Endothelial cell of umbilical vein (primary cell): ENCODE measurements around the gene ZMAT5. TPM values are rescaled to one million over a fixed set of nuclear protein-coding genes. Genes with fewer than 3 reads are reported as not detected.

Experiments used
- BruUV-seq: library from RNA; stranded (reverse); fragments of 400-500 nt; replicated peaks from 2 replicates; lab custom pipeline; 2021; lab: Mats Ljungman, UMichigan
- CTCF ChIA-PET: fragments of 300-600, 350-600 bp; sonication (Branson Sonifier 250); formaldehyde crosslinking; loops from one replicate; lab custom pipeline; 2021; ENCODE audit warnings: antibody characterized with exemption, inconsistent platforms; lab: Charles Lee
- POLR2A ChIA-PET: fragments of 300-600, 350-600 bp; sonication (Branson Sonifier 250); formaldehyde crosslinking; loops from one replicate; lab custom pipeline; 2021; ENCODE audit warnings: antibody characterized with exemption, inconsistent platforms; lab: Charles Lee
- DNase-seq: peaks from one replicate; pipeline ENCODE4 v3.0.0-alpha.2; 2011; ENCODE audit warnings: low read depth, low spot score
- FAIRE-seq: peaks from 2 replicates; lab custom pipeline; 2011; peaks lifted over from hg19 to GRCh38; lab: Jason Lieb, UNC
- H2AFZ ChIP-seq: 2 replicates; pipeline ENCODE4 v1.6.0; 2012; ENCODE audit warnings: low read depth, low read length, control low read depth, inconsistent platforms
- H3K27ac ChIP-seq: 2 replicates; pipeline ENCODE4 v1.5.1; 2011; ENCODE audit warnings: low read depth, mild to moderate bottlenecking, control low read depth, low read length, moderate library complexity; ENCODE audit not compliant: insufficient read depth
- H3K27me3 ChIP-seq, 2 experiments: 2 replicates each; pipeline versions ENCODE4 v1.6.0 to v1.6.1; 2011; ENCODE audit warnings: low read length in 2 of 2, mixed read lengths in 1 of 2; ENCODE audit not compliant: control insufficient read depth in 2 of 2, insufficient read depth in 2 of 2
- H3K36me3 ChIP-seq, 2 experiments: 2 replicates in 1 of 2; 3 replicates in 1 of 2; pipeline ENCODE4 v1.5.1; 2011; ENCODE audit warnings: low read length in 2 of 2, mild to moderate bottlenecking in 1 of 2, moderate library complexity in 1 of 2; ENCODE audit not compliant: control insufficient read depth in 2 of 2, insufficient read depth in 2 of 2; ENCODE audit errors: extremely low read depth in 1 of 2
- H3K4me1 ChIP-seq: 3 replicates; pipeline ENCODE4 v1.5.1; 2011; ENCODE audit warnings: mild to moderate bottlenecking, low read length; ENCODE audit not compliant: control insufficient read depth, insufficient read depth; ENCODE audit errors: extremely low read depth
- H3K4me2 ChIP-seq: 2 replicates; pipeline ENCODE4 v1.6.1; 2011; ENCODE audit warnings: low read length, control low read depth, mixed read lengths; ENCODE audit not compliant: insufficient read depth
- H3K4me3 ChIP-seq, 3 experiments: fragments of 200-600 bp in 1 of 3; sonication (generic), shearing (Covaris generic) in 1 of 3; replicated peaks in 1 of 3; 2 replicates each; pipeline ENCODE4 v1.5.1; 2011 to 2016; ENCODE audit warnings: control low read depth in 3 of 3, low read length in 3 of 3, mild to moderate bottlenecking in 2 of 3, inconsistent platforms in 1 of 3, low read depth in 1 of 3, moderate library complexity in 1 of 3; ENCODE audit not compliant: insufficient read depth in 1 of 3
- H3K79me2 ChIP-seq: 2 replicates; pipeline ENCODE4 v1.6.0; 2012; ENCODE audit warnings: low read length, inconsistent platforms; ENCODE audit not compliant: control insufficient read depth, insufficient read depth
- H3K9ac ChIP-seq: replicated peaks from 2 replicates; pipeline ENCODE3; 2011; ENCODE audit warnings: low read length, control low read depth; ENCODE audit not compliant: insufficient read depth; ENCODE audit errors: extremely low read depth
- H3K9me1 ChIP-seq: replicated peaks from 3 replicates; pipeline ENCODE4 v1.6.0; 2011; ENCODE audit warnings: mild to moderate bottlenecking, low read length; ENCODE audit not compliant: control insufficient read depth, insufficient read depth; ENCODE audit errors: extremely low read depth
- H3K9me3 ChIP-seq: replicated peaks from 2 replicates; pipeline ENCODE4 v1.5.1; 2012; ENCODE audit warnings: low read length, inconsistent platforms; ENCODE audit not compliant: control insufficient read depth, insufficient read depth
- H4K20me1 ChIP-seq: replicated peaks from 2 replicates; pipeline ENCODE3; 2011; ENCODE audit warnings: mild to moderate bottlenecking, low read length; ENCODE audit not compliant: control insufficient read depth, insufficient read depth; ENCODE audit errors: extremely low read depth
- CTCF ChIP-seq, 2 donors: IDR thresholded peaks; 1 replicate in 1 of 2; 2 replicates in 1 of 2; pipeline ENCODE4 v1.5.1; 2011; ENCODE audit warnings: low read length in 2 of 2, mild to moderate bottlenecking in 2 of 2, moderate library complexity in 2 of 2, control low read depth in 1 of 2, inconsistent platforms in 1 of 2, low read depth in 1 of 2; ENCODE audit not compliant: insufficient read depth in 1 of 2; ENCODE audit errors: extremely low read depth in 1 of 2
- EZH2 ChIP-seq: IDR thresholded peaks from 2 replicates; pipeline ENCODE4 v1.6.1; 2012; ENCODE audit warnings: borderline replicate concordance, low read depth, mild to moderate bottlenecking, moderate library complexity, low read length, inconsistent platforms; ENCODE audit not compliant: severe bottlenecking
- FOS ChIP-seq: IDR thresholded peaks from 2 replicates; pipeline ENCODE4 v1.6.1; 2011; ENCODE audit warnings: mild to moderate bottlenecking, low read length, moderate library complexity, borderline replicate concordance; ENCODE audit not compliant: insufficient read depth
- GATA2 ChIP-seq: IDR thresholded peaks from 2 replicates; pipeline ENCODE4 v1.7.0; 2011; ENCODE audit warnings: low read depth, mild to moderate bottlenecking, moderate library complexity, mixed read lengths, low read length; ENCODE audit not compliant: insufficient read length, insufficient read depth
- JUN ChIP-seq: IDR thresholded peaks from 2 replicates; pipeline ENCODE4 v1.6.1; 2011; ENCODE audit warnings: borderline replicate concordance, low read depth; ENCODE audit not compliant: insufficient read length, insufficient read depth
- MAX ChIP-seq: IDR thresholded peaks from 2 replicates; pipeline ENCODE4 v1.6.1; 2011; ENCODE audit not compliant: insufficient read depth, insufficient read length
- MYC ChIP-seq: IDR thresholded peaks from one replicate; pipeline ENCODE4 v1.6.1; 2011; ENCODE audit warnings: mild to moderate bottlenecking, low read depth, low read length
- POLR2A ChIP-seq: IDR thresholded peaks from 2 replicates; pipeline ENCODE4 v1.6.1; 2012; ENCODE audit warnings: low read depth, mild to moderate bottlenecking, control low read depth, low read length
- POLR2AphosphoS5 ChIP-seq: IDR thresholded peaks from 2 replicates; pipeline ENCODE4 v1.6.1; 2012; ENCODE audit warnings: low read depth, mild to moderate bottlenecking, control low read depth, low read length, moderate library complexity; ENCODE audit not compliant: insufficient read depth
- dilution Hi-C: fragments of 300-500 bp; cut with MboI; formaldehyde crosslinking; loops from one replicate; pipeline ENCODE4 v1.15.0; 2019; ENCODE audit warnings: low sequenced_read_pairs; ENCODE audit not compliant: extremely low pct_ligation_motif_present
- intact Hi-C: fragments of 100-400 bp; cut with micrococcal nuclease; formaldehyde crosslinking; loops from one replicate; pipeline ENCODE4 v1.10.0; 2022
- polyA plus RNA-seq, 4 experiments: library from polyadenylated mRNA; depleted of rRNA in 3 of 4; stranded (reverse) in 3 of 4; unstranded in 1 of 4; fragments of >200 nt; gene quantifications; 2 replicates each; pipeline versions ENCODE4 v1.2.1 to v1.2.3, GENCODE V29; 2011 to 2012; ENCODE audit warnings: missing spikeins in 1 of 4
- total RNA-seq: library from RNA; stranded (reverse); gene quantifications from 2 replicates; pipeline ENCODE4 v1.2.3, GENCODE V29; 2021

Gene ZMAT5
- total and polyA plus RNA-seq, 2 donors (not counting 3 experiments of a cell fraction or from before 2014, with no cell fraction given) = 24.9 to 43.6 TPM

GRCh38 chr22:29722151-29722550 is 44.7 kb downstream of the ZMAT5 start:
- dilution Hi-C loops (no loop called here), intact Hi-C loops (no loop called here)
- FAIRE-seq (no peak), DNase-seq (no peak)
- no peaks in the 10 kb centered on the region for H3K9me3 ChIP-seq
- no peaks in the 10 kb centered on the region for H3K79me2 ChIP-seq
- peaks cover 14 to 19% of the 10 kb centered on the region in 2 experiments for H3K27me3 ChIP-seq
- no peaks in the 10 kb centered on the region for H3K4me1 ChIP-seq
- ChIA-PET POLR2A (no interaction called here), CTCF (interaction anchor here (1.2 to 1.7 kb wide), 5 partner anchors 11 to 283 kb away, joined by 3 to 7 read pairs (median 4); no protein-coding TSS in a partner anchor)
- no peak overlapping the region for H3K4me3 ChIP-seq
- no peak overlapping the region for H3K9ac ChIP-seq
- no peak overlapping the region for H3K27ac ChIP-seq
- no peak overlapping the region for H3K4me2 ChIP-seq
- H4K20me1 ChIP-seq = no peaks in the 10 kb centered on the region
- H2AFZ ChIP-seq = no peak overlapping the region
- no peaks in the 10 kb centered on the region for H3K9me1 ChIP-seq
- TF ChIP-seq FOS (no peak), JUN (no peak), EZH2 (no peak), MAX (no peak), CTCF (IDR thresholded peaks at IDR 0.05; ENCODE audit: extremely low read depth in 1 of 2, insufficient read depth in 1 of 2, low read depth in 1 of 2, low read length in 2 of 2) (no peak), MYC (no peak), GATA2 (no peak), POLR2A (no peak), POLR2AphosphoS5 (no peak)
- no TSS peak for BruUV-seq
- H3K36me3 ChIP-seq = no peaks in the 10 kb centered on the region
